NB4 (cell line): ENCODE data around the gene FAM217A.
"Not testable (repeated sequence)": the region's sequence is repeated elsewhere in the genome, so short reads cannot be mapped to it uniquely, and the experiment has no call there.

Experiments
- DNase-seq: peaks from one replicate; pipeline ENCODE4 v3.0.0; 2010; ENCODE audit warnings: low read depth
- H3K4me3 ChIP-seq: one replicate; pipeline ENCODE4 v1.5.1; 2011; ENCODE audit warnings: mild to moderate bottlenecking, low read depth, low read length, moderate library complexity
- MYC ChIP-seq: IDR thresholded peaks from 2 replicates; pipeline ENCODE4 v1.6.1; 2011; ENCODE audit warnings: low read depth, low read length
- POLR2A ChIP-seq: IDR thresholded peaks from 2 replicates; pipeline ENCODE4 v1.6.1; 2011; ENCODE audit warnings: mild to moderate bottlenecking; ENCODE audit not compliant: insufficient read length; ENCODE audit errors: extremely low read depth
- TF ChIP-seq, protein P1 (sequence below): IDR thresholded peaks from 2 replicates; pipeline ENCODE4 v1.6.1; 2011; ENCODE audit warnings: low read depth, low read length
- TF ChIP-seq, protein P2 (sequence below): IDR thresholded peaks from one replicate; pipeline ENCODE4 v1.5.1; 2012; ENCODE audit warnings: low read depth, low read length

The FAM217A gene

GRCh38 chr6:4115741-4116140, 36.8 kb upstream of the FAM217A start:
- no peak overlapping the region for H3K4me3 ChIP-seq
- DNase-seq = no peak
- TF ChIP-seq, protein P1, sequence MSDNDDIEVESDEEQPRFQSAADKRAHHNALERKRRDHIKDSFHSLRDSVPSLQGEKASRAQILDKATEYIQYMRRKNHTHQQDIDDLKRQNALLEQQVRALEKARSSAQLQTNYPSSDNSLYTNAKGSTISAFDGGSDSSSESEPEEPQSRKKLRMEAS = no peak
- TF ChIP-seq, protein P2, sequence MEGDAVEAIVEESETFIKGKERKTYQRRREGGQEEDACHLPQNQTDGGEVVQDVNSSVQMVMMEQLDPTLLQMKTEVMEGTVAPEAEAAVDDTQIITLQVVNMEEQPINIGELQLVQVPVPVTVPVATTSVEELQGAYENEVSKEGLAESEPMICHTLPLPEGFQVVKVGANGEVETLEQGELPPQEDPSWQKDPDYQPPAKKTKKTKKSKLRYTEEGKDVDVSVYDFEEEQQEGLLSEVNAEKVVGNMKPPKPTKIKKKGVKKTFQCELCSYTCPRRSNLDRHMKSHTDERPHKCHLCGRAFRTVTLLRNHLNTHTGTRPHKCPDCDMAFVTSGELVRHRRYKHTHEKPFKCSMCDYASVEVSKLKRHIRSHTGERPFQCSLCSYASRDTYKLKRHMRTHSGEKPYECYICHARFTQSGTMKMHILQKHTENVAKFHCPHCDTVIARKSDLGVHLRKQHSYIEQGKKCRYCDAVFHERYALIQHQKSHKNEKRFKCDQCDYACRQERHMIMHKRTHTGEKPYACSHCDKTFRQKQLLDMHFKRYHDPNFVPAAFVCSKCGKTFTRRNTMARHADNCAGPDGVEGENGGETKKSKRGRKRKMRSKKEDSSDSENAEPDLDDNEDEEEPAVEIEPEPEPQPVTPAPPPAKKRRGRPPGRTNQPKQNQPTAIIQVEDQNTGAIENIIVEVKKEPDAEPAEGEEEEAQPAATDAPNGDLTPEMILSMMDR = no peak
- no peak for TF ChIP-seq MYC
- no peak for TF ChIP-seq POLR2A

DNA sequence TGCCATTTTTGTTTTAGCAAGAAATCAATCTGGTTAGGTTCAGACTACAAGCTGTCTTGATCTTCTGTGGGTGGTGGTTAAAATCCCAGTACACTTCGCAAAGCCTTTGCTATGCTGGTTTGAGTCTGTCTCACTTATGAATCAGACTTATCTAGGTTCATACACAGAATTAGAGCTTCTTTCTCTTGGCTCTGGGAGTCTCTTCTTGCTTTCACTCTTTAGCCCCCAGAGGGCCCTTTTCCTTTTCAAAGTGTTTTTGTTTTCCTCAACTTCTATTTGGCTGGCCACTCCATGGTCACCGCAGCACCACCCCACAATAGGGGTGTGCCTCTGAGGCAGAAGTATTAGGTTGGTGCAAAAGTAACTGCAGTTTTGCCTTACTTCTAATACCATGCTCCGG, 35.2 kb upstream of the FAM217A start:
- H3K4me3 ChIP-seq = no peak overlapping the region
- TF ChIP-seq, protein P1 = no peak
- TF ChIP-seq POLR2A = no peak
- TF ChIP-seq, protein P2 = no peak
- no peak for DNase-seq

GRCh38 chr6:4113649-4114048, 34.7 kb upstream of the FAM217A start:
- no peak for DNase-seq
- H3K4me3 ChIP-seq = no peak overlapping the region
- TF ChIP-seq, protein P1 = no peak
- TF ChIP-seq POLR2A (no peak), MYC (no peak)
- TF ChIP-seq, protein P2 = no peak

DNA sequence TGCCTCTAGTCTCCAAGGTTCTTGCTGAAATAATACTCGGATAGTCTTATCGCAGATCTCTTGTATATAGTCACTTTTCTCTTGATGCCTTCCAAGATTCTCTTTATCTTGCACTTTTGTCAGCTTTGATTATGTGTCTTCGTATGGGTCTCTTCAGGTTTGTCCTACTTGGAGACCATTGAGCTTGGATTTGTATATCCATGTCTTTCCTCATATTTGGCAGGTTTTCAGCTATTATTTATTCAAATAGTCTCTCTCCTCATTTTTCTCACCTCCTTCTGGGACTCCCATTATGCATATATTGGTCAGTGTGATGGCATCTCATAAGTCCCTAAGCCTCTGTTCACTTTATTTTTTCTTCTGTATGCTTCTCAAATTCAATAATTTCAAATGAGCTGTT, 33.4 kb upstream of the FAM217A start:
- TF ChIP-seq, protein P2 = no peak
- no peak for TF ChIP-seq MYC
- no peak for TF ChIP-seq POLR2A
- TF ChIP-seq, protein P1 = no peak
- DNase-seq = no peak
- no peak overlapping the region for H3K4me3 ChIP-seq

- DNase-seq, H3K4me3 ChIP-seq: not testable (repeated sequence)
Measured at GRCh38 chr6:4109363-4109815, 30.5 kb upstream of the FAM217A start.

DNA sequence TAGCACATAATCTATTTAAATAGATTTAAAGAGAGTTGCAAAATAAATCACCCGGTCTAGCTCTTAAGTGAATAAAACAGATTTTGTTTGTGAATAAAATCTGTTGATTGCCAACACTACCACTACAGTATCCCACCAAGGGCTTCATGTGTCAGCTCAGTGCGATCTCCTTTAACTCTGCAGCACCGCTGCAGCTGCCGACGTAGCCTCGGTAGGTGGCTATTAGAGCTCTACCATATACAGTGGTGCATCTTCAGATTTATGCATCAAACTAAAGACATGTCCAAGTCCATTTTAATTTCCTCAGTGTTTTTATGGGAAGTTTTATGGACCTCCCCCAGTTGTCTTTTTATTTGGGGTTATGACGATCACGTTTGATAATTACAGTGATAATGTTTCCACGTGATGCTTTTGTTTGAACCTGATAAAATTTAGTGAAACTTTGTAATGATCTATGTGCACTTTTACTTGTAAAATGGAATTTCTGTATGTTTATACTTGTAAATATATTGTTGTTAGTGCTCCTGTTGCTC, 29.7 kb upstream of the FAM217A start:
- no peak for TF ChIP-seq MYC
- TF ChIP-seq, protein P2 = no peak
- no peak for TF ChIP-seq POLR2A
- TF ChIP-seq, protein P1 = no peak
- no peak for DNase-seq
- no peak overlapping the region for H3K4me3 ChIP-seq
